Measurements from ENCODE around the gene RASAL2.

RASAL2 gene

GRCh38 chr1:178093951-178094738 is at the start of gene RASAL2:
Gene RASAL2 (plus strand): TSS chr1:178094104. CDS start chr1:178094493, 389 bp downstream.
- DNase-seq (ENCODE audit: low read depth in 2 of 2): no peak

- DNase-seq (ENCODE audit: low read depth in 2 of 2): no peak
Measured at GRCh38 chr1:178046591-178047270, 47.2 kb upstream of the RASAL2 start.

- no peak for DNase-seq (ENCODE audit: low read depth in 2 of 2)
Measured at GRCh38 chr1:178047403-178048093, 46.4 kb upstream of the RASAL2 start.

- DNase-seq (ENCODE audit: low read depth in 2 of 2): no peak
Measured at GRCh38 chr1:178048426-178048825, 45.5 kb upstream of the RASAL2 start.

- DNase-seq (ENCODE audit: low read depth in 2 of 2): no peak
Measured at GRCh38 chr1:178048883-178049282, 45.0 kb upstream of the RASAL2 start.

- DNase-seq (ENCODE audit: low read depth in 2 of 2): no peak
Measured at GRCh38 chr1:178050084-178050483, 43.8 kb upstream of the RASAL2 start.

GRCh38 chr1:178051071-178051470 is 42.8 kb upstream of the RASAL2 start:
- no peak for DNase-seq (ENCODE audit: low read depth in 2 of 2)

- DNase-seq (ENCODE audit: low read depth in 2 of 2): no peak
Measured at GRCh38 chr1:178052650-178053461, 41.0 kb upstream of the RASAL2 start.

- no peak for DNase-seq (ENCODE audit: low read depth in 2 of 2)
Measured at GRCh38 chr1:178055093-178055492, 38.8 kb upstream of the RASAL2 start.

- DNase-seq (ENCODE audit: low read depth in 2 of 2): no peak
Measured at GRCh38 chr1:178055779-178056471, 38.0 kb upstream of the RASAL2 start.

GRCh38 chr1:178057141-178057765 is 36.7 kb upstream of the RASAL2 start:
- DNase-seq (ENCODE audit: low read depth in 2 of 2): no peak

- DNase-seq (ENCODE audit: low read depth in 2 of 2): no peak
Measured at GRCh38 chr1:178057912-178058534, 35.9 kb upstream of the RASAL2 start.

GRCh38 chr1:178060789-178061556 is 32.9 kb upstream of the RASAL2 start:
- no peak for DNase-seq (ENCODE audit: low read depth in 2 of 2)

- no peak for DNase-seq (ENCODE audit: low read depth in 2 of 2)
Measured at GRCh38 chr1:178061620-178062019, 32.3 kb upstream of the RASAL2 start.

- no peak for DNase-seq (ENCODE audit: low read depth in 2 of 2)
Measured at GRCh38 chr1:178064191-178064821, 29.6 kb upstream of the RASAL2 start.

- no peak for DNase-seq (ENCODE audit: low read depth in 2 of 2)
Measured at GRCh38 chr1:178065250-178065649, 28.7 kb upstream of the RASAL2 start.

- no peak for DNase-seq (ENCODE audit: low read depth in 2 of 2)
Measured at GRCh38 chr1:178066296-178066907, 27.5 kb upstream of the RASAL2 start.

- no peak for DNase-seq (ENCODE audit: low read depth in 2 of 2)
Measured at GRCh38 chr1:178066908-178067614, 26.8 kb upstream of the RASAL2 start.

Measured in stimulated activated CD4-positive, alpha-beta T cell treated with anti-CD3 and anti-CD28 coated beads, Interleukin-12 subunit alpha, Interleukin-12 subunit beta, amount 100 ng/mL, for 24 hours (primary cell).